AG09319 (cell line): ENCODE data around the gene PSMA3.

Source experiments
- DNase-seq: peaks from one replicate; pipeline ENCODE4 v3.0.0-alpha.2; 2010; ENCODE audit warnings: low read depth; ENCODE audit errors: extremely low read depth
- TF ChIP-seq, protein P1 (sequence below): IDR thresholded peaks from 2 replicates; pipeline ENCODE4 v1.5.1; 2011; ENCODE audit warnings: low read depth, mild to moderate bottlenecking, inconsistent platforms, low read length, moderate library complexity

Gene PSMA3

DNA sequence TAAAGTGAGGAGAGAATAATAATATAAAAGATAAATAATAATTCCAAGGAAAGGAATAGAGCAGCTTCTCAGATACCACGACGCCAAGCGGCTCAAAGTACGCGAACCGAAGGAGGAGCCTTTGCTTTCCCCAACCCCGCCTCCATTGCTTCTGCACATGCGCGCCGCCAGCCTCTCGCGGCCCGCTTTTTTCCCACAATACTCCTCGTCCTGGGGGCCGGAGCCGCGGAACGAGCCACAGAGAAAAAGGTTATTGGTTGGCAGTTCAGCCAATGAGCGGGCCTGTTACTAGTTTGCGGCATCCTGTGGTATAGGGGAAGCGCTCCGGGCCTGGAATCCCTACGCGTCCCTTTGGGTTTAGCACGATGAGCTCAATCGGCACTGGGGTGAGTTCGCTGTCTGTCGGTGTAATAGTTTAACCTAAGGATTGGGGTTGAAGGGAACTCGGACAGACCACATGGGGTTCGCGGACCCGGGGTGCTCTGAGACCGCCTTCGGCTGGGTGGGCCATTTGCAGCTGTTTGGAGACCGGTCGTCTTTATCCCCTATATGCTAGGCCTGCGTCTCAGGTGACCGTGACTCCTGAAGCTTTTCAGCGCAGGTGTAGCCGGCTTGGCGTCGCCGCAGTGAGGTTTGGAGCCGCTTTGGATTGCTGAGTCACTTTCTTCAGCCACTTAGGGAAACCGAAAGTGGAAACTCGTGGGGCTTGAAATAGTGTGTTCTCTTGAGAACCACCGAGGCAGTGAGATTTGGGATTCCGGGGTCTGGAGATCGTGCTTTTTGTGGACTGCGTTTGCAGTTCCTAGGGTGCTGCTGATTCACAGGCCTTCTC is at the start of gene PSMA3:
PSMA3 (plus strand) TSS at position 288 of the 832 bp plus-strand sequence; CDS start at position 366, 78 bp downstream.
- TF ChIP-seq, protein P1, sequence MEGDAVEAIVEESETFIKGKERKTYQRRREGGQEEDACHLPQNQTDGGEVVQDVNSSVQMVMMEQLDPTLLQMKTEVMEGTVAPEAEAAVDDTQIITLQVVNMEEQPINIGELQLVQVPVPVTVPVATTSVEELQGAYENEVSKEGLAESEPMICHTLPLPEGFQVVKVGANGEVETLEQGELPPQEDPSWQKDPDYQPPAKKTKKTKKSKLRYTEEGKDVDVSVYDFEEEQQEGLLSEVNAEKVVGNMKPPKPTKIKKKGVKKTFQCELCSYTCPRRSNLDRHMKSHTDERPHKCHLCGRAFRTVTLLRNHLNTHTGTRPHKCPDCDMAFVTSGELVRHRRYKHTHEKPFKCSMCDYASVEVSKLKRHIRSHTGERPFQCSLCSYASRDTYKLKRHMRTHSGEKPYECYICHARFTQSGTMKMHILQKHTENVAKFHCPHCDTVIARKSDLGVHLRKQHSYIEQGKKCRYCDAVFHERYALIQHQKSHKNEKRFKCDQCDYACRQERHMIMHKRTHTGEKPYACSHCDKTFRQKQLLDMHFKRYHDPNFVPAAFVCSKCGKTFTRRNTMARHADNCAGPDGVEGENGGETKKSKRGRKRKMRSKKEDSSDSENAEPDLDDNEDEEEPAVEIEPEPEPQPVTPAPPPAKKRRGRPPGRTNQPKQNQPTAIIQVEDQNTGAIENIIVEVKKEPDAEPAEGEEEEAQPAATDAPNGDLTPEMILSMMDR: no peak
- DNase-seq: peak; percentile 92

DNA sequence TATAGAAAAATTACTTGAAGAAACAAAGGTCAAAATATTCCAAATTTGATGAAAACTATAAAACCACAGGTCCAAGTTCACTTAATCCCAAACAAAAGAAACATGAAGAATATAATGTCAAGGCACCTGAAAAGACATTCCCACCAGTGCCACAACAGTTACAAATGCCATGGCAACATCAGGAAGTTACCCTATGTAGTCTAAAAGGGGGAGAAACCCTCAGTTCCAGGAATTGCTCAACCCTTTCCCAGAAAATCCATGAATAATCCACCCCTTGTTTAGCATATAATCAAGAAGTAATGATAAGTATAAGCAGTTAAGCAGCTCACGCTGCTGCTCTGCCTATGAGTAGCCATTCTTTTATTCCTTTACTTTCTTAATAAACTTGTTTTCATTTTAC is 48.4 kb upstream of the PSMA3 start:
- DNase-seq: no peak
- TF ChIP-seq, protein P1: no peak

DNA sequence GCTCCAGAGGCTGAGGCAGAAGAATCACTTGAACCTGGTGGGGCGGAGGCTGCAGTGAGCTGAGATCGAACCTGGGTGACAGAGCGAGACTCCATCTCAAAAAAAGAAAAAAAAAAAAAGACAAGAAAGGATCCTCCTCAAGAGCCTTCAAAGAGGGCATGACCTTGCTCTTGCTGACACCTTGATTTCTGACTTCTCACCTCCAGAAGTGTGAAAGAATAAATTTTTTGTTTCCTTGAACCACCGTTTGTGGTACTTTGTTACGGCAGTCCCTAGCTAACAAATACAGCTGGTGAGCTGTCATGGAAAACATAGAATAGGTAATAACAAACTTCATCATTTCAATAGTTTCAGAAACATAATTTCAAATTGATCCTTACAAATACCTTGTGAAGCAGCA is 46.6 kb upstream of the PSMA3 start:
- TF ChIP-seq, protein P1: no peak

DNA sequence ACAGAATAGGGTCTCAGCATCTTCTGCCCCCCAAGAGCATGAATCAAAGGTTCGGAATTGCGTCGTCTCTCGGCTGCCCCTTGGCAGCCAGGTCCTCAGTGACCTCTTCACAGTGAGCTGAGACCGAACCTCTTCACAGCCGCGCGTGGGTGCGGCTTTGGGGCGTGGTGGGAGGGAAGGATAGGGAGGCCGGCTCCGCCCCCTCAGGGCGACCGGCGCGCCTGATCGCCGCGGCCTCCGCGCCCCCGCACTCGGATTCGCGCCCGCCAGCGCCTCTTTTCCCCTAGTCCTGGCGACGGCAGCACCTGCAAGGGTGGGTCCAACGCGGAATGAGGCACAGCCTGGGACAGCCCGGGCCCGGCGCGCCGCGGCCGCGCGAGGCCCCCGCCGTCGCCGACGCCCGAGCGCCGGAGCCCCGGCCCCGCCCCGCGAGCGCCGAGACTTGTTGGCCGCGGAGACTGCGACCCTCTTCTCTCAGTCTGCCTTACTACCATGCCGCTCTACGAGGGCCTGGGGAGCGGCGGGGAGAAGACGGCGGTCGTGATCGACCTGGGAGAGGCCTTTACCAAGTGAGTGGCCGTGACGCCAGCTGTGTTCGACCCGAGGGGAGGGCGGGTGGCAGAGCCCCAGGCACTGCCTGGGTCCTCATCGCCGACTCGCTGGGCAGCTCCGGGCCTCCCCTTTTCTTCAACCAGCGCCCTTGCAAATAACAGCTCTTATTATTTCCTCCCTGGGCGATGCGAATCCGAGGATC is 44.7 kb upstream of the PSMA3 start, which contains the start of gene ACTR10:
ACTR10 (plus strand) TSS at position 424 of the 754 bp plus-strand sequence; CDS start at position 493, 69 bp downstream.
- DNase-seq: peak; percentile 28
- TF ChIP-seq, protein P1: no peak

More for the DNA sequence above, 46.6 kb upstream of the PSMA3 start:
- no peak for DNase-seq

DNA sequence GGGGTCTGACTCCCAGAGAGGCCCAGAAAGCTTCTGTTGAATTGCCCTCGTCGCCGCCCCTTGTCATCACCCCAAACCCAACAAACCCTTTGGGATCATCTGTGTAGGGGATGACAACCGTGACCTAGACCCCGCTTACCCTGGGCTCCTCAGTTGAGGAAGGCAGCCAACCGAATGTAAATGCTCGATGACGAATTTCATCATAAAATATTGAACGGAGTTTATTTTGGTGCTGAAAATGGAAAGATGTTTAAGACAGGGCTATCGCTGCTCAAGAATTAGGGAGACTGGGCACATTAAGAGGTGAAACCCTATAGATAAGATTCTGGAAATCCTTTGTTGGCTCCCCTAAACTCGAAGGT is 44.2 kb upstream of the PSMA3 start:
- no peak for DNase-seq
- TF ChIP-seq, protein P1: no peak

DNA sequence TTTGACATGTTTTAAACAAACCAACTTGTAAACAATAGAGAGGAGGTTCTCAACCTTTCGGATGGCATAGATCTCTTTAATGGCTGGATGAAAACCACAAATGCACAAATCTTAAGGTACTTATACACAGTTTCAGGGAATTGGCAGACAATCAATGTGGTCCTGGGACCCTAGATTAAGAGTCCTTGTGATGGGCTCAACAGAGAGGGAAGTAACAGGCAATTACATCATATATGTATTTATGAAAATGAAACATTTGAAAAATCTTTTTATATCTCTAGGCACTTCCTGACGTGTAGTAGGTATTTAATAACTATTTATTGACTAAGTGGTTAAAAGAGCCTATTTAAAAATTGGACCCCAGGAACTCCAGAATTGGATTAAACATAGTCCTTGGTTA is 43.8 kb upstream of the PSMA3 start:
- DNase-seq: no peak

More for the DNA sequence above, 43.8 kb upstream of the PSMA3 start:
- TF ChIP-seq, protein P1: no peak
